HepG2 (cell line): Measurements from ENCODE around the gene KCNAB1. TPM values are rescaled to one million over a fixed set of nuclear protein-coding genes. Genes with fewer than 3 reads are reported as not detected.

ENCODE experiments used
- CENPX ChIP-seq: sonication (generic); formaldehyde crosslinking; IDR thresholded peaks from 2 replicates; pipeline ENCODE4 v1.9.0; 2021; ENCODE audit warnings: mild to moderate bottlenecking, missing genetic modification reagents, moderate library complexity
- FOXP4 ChIP-seq: sonication (generic); formaldehyde crosslinking; IDR thresholded peaks from 2 replicates; pipeline ENCODE4 v1.4.0; 2020; ENCODE audit warnings: missing genetic modification reagents
- GTF2F1 ChIP-seq: fragments of 150-350 bp; IDR thresholded peaks from 2 replicates; pipeline ENCODE4 v1.6.1; 2014; ENCODE audit warnings: low read length
- GZF1 ChIP-seq: sonication (generic); formaldehyde crosslinking; IDR thresholded peaks from 2 replicates; pipeline ENCODE4 v1.5.1; 2020; ENCODE audit warnings: mild to moderate bottlenecking, missing genetic modification reagents
- HDAC6 ChIP-seq: fragments of 200-600 bp; sonication (generic); IDR thresholded peaks from 2 replicates; pipeline ENCODE4 v1.7.0; 2017; ENCODE audit warnings: mild to moderate bottlenecking, antibody characterized with exemption, low read length, low read depth
- ISX ChIP-seq: sonication (generic); formaldehyde crosslinking; conservative IDR thresholded peaks from 2 replicates; pipeline ENCODE4 v1.5.0; 2020; ENCODE audit warnings: missing genetic modification reagents
- KLF15 ChIP-seq: sonication (generic); formaldehyde crosslinking; IDR thresholded peaks from 2 replicates; pipeline ENCODE4 v1.8.1; 2023; ENCODE audit warnings: borderline replicate concordance, mild to moderate bottlenecking, inconsistent platforms, missing genetic modification reagents, mixed read lengths
- MAFF ChIP-seq: IDR thresholded peaks from 2 replicates; pipeline ENCODE4 v1.6.1; 2011; ENCODE audit warnings: low read depth, low read length, improper control_type of control experiment
- MAFG ChIP-seq: sonication (generic); formaldehyde crosslinking; IDR thresholded peaks from 2 replicates; pipeline ENCODE4 v1.5.1; 2020; ENCODE audit warnings: mild to moderate bottlenecking, missing genetic modification reagents
- NCOA1 ChIP-seq: sonication (generic); formaldehyde crosslinking; IDR thresholded peaks from 2 replicates; pipeline ENCODE4 v1.9.0; 2021; ENCODE audit warnings: missing genetic modification reagents
- NCOA5 ChIP-seq: sonication (generic); formaldehyde crosslinking; IDR thresholded peaks from 2 replicates; pipeline ENCODE4 v1.4.0; 2020; ENCODE audit warnings: missing genetic modification reagents
- PAX8 ChIP-seq: sonication (generic); formaldehyde crosslinking; IDR thresholded peaks from 2 replicates; pipeline ENCODE4 v1.8.0; 2022; ENCODE audit warnings: mild to moderate bottlenecking, missing genetic modification reagents, borderline replicate concordance
- RFXAP ChIP-seq: sonication (generic); formaldehyde crosslinking; IDR thresholded peaks from 2 replicates; pipeline ENCODE4 v1.4.0; 2020; ENCODE audit warnings: missing genetic modification reagents, borderline replicate concordance
- SRSF9 ChIP-seq: fragments of 200-400 bp; formaldehyde crosslinking; IDR thresholded peaks from 2 replicates; pipeline ENCODE4 v1.6.1; 2018; ENCODE audit warnings: borderline replicate concordance, mild to moderate bottlenecking, low read depth, low read length; ENCODE audit not compliant: insufficient read depth, poor library complexity, severe bottlenecking
- ZFP1 ChIP-seq: IDR thresholded peaks from 2 replicates; pipeline ENCODE4 v1.6.1; 2016
- ZNF20 ChIP-seq: sonication (generic); formaldehyde crosslinking; IDR thresholded peaks from 2 replicates; pipeline ENCODE4 v1.4.0; 2020; ENCODE audit warnings: mild to moderate bottlenecking, moderate library complexity, missing genetic modification reagents
- ZNF431 ChIP-seq: sonication (generic); formaldehyde crosslinking; IDR thresholded peaks from 2 replicates; pipeline ENCODE4 v1.9.0; 2022; ENCODE audit warnings: missing genetic modification reagents, low read depth, mild to moderate bottlenecking, borderline replicate concordance
- ZNF558 ChIP-seq: sonication (generic); formaldehyde crosslinking; IDR thresholded peaks from 2 replicates; pipeline ENCODE4 v1.9.0; 2022; ENCODE audit warnings: mild to moderate bottlenecking, missing genetic modification reagents, borderline replicate concordance
- ZNF576 ChIP-seq: sonication (generic); formaldehyde crosslinking; IDR thresholded peaks from 2 replicates; pipeline ENCODE4 v1.4.0; 2020; ENCODE audit warnings: mild to moderate bottlenecking, missing genetic modification reagents
- ZNF773 ChIP-seq: sonication (generic); formaldehyde crosslinking; IDR thresholded peaks from 2 replicates; pipeline ENCODE4 v1.4.0; 2020; ENCODE audit warnings: missing genetic modification reagents, borderline replicate concordance
- polyA plus RNA-seq, 8 experiments: library from polyadenylated mRNA; depleted of rRNA in 3 of 8; stranded (reverse) in 7 of 8; unstranded in 1 of 8; fragments of >200 nt; fragmentation: Illumina TruSeq in 4 of 8; extraction: Trizol in 4 of 8; gene quantifications; 2 replicates each; pipeline versions ENCODE4 v1.2.1 to v1.2.3, GENCODE V29; 2011 to 2016; ENCODE audit warnings: low read depth in 4 of 8, missing spikeins in 1 of 8, mixed read lengths in 1 of 8; ENCODE audit not compliant: insufficient read depth in 1 of 8
- total RNA-seq, 5 experiments: library from RNA; depleted of rRNA; stranded (reverse); fragments of >200 nt; fragmentation: Illumina TruSeq; extraction: Trizol; gene quantifications; 2 replicates each; pipeline ENCODE4 v1.2.3, GENCODE V29; 2016; ENCODE audit warnings: low read depth in 1 of 5
- TF ChIP-seq, protein P1 (sequence below): sonication (generic); formaldehyde crosslinking; IDR thresholded peaks from 2 replicates; pipeline ENCODE4 v1.9.0; 2021; ENCODE audit warnings: missing genetic modification reagents, borderline replicate concordance
- TF ChIP-seq, protein P2 (sequence below): sonication (generic); formaldehyde crosslinking; IDR thresholded peaks from 2 replicates; pipeline ENCODE4 v1.4.0; 2020; ENCODE audit warnings: mild to moderate bottlenecking, missing genetic modification reagents, borderline replicate concordance

The KCNAB1 gene
- total and polyA plus RNA-seq, 2 of the 13 experiments (the other 11 are each of a cell fraction or from before 2014, with no cell fraction given), result not detected

- TF ChIP-seq, protein P1, sequence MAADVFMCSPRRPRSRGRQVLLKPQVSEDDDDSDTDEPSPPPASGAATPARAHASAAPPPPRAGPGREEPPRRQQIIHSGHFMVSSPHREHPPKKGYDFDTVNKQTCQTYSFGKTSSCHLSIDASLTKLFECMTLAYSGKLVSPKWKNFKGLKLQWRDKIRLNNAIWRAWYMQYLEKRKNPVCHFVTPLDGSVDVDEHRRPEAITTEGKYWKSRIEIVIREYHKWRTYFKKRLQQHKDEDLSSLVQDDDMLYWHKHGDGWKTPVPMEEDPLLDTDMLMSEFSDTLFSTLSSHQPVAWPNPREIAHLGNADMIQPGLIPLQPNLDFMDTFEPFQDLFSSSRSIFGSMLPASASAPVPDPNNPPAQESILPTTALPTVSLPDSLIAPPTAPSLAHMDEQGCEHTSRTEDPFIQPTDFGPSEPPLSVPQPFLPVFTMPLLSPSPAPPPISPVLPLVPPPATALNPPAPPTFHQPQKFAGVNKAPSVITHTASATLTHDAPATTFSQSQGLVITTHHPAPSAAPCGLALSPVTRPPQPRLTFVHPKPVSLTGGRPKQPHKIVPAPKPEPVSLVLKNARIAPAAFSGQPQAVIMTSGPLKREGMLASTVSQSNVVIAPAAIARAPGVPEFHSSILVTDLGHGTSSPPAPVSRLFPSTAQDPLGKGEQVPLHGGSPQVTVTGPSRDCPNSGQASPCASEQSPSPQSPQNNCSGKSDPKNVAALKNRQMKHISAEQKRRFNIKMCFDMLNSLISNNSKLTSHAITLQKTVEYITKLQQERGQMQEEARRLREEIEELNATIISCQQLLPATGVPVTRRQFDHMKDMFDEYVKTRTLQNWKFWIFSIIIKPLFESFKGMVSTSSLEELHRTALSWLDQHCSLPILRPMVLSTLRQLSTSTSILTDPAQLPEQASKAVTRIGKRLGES (CRISPR knock-in tag), result no peak
- no peak for TF ChIP-seq SRSF9
- peak; percentile 43; the same call in 1 of the 2 replicates for TF ChIP-seq RFXAP
- no peak for TF ChIP-seq HDAC6
- TF ChIP-seq MAFG (CRISPR knock-in tag), result no peak
- 0 out of 2 replicates have a peak, but pooled peaks have one; percentile 64 for TF ChIP-seq NCOA1 (CRISPR knock-in tag)
- TF ChIP-seq ZNF20 (CRISPR knock-in tag), result no peak
- no peak for TF ChIP-seq ZNF576 (CRISPR knock-in tag)
- no peak for TF ChIP-seq PAX8 (CRISPR knock-in tag)
- TF ChIP-seq CENPX (CRISPR knock-in tag), result no peak
- TF ChIP-seq MAFF, result no peak
- TF ChIP-seq ZNF431, result 0 out of 2 replicates have a peak, but pooled peaks have one; percentile 61
- TF ChIP-seq NCOA5 (CRISPR knock-in tag), result no peak
- no peak; the same call in 1 of the 2 replicates for TF ChIP-seq ZNF558 (CRISPR knock-in tag)
- peak; percentile 85; the same call in 1 of the 2 replicates for TF ChIP-seq GZF1 (CRISPR knock-in tag)
- no peak for TF ChIP-seq KLF15 (CRISPR knock-in tag)
- no peak for TF ChIP-seq ZFP1 (CRISPR knock-in tag)
- TF ChIP-seq GTF2F1, result no peak
- no peak for TF ChIP-seq ISX (CRISPR knock-in tag)
- TF ChIP-seq, protein P2, sequence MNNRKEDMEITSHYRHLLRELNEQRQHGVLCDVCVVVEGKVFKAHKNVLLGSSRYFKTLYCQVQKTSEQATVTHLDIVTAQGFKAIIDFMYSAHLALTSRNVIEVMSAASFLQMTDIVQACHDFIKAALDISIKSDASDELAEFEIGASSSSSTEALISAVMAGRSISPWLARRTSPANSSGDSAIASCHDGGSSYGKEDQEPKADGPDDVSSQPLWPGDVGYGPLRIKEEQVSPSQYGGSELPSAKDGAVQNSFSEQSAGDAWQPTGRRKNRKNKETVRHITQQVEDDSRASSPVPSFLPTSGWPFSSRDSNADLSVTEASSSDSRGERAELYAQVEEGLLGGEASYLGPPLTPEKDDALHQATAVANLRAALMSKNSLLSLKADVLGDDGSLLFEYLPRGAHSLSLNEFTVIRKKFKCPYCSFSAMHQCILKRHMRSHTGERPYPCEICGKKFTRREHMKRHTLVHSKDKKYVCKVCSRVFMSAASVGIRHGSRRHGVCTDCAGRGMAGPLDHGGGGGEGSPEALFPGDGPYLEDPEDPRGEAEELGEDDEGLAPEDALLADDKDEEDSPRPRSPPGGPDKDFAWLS (CRISPR knock-in tag), result no peak
- 0 out of 2 replicates have a peak, but pooled peaks have one; percentile 52 for TF ChIP-seq ZNF773 (CRISPR knock-in tag)
- no peak for TF ChIP-seq FOXP4 (CRISPR knock-in tag)
Measured at GRCh38 chr3:156554842-156555687, 434.7 kb downstream of the KCNAB1 start, which contains the start of gene SSR3 (continued).
